GM10266 (cell line): ENCODE results near the gene MYH9.

Experiments
- DNase-seq: peaks from one replicate; pipeline ENCODE4 v3.0.0; 2012; ENCODE audit errors: extremely low spot score
- TF ChIP-seq, protein P1 (sequence below): IDR thresholded peaks from 2 replicates; pipeline ENCODE4 v1.5.1; 2012; ENCODE audit warnings: mild to moderate bottlenecking, low read depth; ENCODE audit not compliant: control insufficient read depth, insufficient read depth; ENCODE audit errors: missing control alignments

Gene MYH9

DNA sequence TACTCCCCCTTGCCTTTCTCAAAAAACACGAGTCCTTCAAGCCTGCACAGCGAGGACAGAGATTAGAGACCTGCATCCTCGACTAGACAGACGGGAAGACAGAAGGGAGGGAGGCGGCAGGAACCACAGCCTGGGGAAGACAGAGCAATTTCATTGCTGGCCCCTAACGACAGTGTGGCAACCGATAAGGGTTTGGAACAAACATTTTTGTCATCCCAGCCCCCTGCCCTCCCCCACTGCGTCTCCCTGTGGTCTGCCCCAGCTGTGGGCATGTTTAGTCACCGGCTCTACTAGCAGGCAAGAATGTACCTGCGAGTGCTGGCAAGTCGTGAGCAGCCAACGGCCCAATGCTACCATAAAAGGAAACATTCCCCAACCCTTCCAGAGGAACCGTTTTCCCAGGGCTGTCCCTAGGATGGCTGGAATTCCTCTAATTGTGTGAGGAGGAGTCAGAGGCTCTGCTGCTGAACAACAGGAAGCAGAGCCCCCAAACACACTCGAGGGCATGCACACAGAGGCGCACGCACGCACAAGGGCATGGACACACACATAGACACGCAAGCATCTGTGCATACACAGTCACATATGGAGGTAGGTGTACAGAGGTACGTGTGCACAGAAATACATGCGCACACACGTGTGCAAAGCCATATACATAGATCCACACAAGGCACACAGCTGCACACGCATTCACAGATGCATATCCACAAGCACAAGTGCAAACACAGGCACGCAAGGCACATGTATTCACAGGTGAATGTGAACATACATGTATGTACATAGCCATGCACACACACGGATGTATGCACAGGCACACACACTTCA lies 58.3 kb downstream of the MYH9 start:
- DNase-seq, result no peak
- TF ChIP-seq, protein P1, sequence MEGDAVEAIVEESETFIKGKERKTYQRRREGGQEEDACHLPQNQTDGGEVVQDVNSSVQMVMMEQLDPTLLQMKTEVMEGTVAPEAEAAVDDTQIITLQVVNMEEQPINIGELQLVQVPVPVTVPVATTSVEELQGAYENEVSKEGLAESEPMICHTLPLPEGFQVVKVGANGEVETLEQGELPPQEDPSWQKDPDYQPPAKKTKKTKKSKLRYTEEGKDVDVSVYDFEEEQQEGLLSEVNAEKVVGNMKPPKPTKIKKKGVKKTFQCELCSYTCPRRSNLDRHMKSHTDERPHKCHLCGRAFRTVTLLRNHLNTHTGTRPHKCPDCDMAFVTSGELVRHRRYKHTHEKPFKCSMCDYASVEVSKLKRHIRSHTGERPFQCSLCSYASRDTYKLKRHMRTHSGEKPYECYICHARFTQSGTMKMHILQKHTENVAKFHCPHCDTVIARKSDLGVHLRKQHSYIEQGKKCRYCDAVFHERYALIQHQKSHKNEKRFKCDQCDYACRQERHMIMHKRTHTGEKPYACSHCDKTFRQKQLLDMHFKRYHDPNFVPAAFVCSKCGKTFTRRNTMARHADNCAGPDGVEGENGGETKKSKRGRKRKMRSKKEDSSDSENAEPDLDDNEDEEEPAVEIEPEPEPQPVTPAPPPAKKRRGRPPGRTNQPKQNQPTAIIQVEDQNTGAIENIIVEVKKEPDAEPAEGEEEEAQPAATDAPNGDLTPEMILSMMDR, result no peak

DNA sequence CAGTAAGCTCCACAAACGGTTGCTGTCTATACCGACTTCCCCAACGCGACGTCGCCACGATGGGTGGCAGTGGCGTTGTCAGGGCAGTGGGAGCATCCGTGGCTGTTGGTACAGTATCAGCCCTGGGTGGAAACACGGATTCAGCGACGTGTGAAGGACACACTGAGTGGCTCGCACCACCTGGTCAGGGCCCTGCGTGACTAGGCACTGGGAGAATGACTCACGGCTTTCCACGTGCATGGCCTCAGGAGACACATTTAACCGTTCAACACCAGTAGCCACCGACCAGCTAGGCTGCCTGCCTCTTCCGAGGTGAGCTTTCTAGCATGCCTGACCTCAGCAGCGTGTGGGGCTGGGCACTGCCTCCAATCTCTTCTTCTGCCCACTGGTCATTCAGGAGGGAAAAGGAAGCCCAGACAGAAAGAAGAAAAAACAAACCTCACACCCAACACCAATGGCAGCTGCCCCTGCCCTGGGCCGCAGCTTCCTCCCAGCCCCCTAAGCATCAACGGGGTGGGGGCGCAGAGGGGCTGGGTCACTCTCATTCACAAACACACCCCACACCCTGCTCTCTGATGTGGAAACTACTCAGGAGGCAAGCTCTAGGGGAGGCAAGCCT lies 59.0 kb downstream of the MYH9 start:
- TF ChIP-seq, protein P1, result no peak

DNA sequence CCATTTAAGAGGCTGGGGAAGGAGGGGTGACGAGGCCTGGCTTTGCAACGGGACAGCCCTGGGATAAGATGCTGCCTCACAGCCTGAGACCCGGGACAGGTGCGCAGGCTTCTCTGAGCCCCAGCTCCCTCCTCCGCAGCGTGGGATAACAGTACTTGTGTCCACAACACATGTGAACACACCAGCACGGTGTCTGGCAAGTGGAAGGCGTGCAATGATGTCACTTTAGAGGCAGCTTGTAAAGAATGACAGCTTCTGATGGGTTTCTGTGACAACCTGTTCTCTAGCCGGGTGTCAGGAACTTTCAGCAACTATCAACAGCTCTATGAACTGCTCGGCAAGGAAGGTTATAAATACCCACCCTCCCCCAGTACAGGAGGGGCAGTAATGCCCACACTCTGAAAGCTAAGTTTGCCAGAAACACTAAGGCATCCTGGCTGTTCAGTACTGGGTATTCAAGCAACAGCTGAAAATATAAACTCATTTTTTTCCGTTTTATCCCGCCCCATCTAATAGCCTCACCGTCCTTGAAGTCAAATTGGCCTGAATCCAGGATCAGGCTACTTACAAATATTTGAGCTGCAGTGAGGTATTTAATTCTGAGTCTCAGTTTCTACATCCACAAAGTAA lies 59.7 kb downstream of the MYH9 start:
- DNase-seq, result no peak
- TF ChIP-seq, protein P1, result no peak

More for the DNA sequence above, 59.0 kb downstream of the MYH9 start:
- DNase-seq, result no peak

DNA sequence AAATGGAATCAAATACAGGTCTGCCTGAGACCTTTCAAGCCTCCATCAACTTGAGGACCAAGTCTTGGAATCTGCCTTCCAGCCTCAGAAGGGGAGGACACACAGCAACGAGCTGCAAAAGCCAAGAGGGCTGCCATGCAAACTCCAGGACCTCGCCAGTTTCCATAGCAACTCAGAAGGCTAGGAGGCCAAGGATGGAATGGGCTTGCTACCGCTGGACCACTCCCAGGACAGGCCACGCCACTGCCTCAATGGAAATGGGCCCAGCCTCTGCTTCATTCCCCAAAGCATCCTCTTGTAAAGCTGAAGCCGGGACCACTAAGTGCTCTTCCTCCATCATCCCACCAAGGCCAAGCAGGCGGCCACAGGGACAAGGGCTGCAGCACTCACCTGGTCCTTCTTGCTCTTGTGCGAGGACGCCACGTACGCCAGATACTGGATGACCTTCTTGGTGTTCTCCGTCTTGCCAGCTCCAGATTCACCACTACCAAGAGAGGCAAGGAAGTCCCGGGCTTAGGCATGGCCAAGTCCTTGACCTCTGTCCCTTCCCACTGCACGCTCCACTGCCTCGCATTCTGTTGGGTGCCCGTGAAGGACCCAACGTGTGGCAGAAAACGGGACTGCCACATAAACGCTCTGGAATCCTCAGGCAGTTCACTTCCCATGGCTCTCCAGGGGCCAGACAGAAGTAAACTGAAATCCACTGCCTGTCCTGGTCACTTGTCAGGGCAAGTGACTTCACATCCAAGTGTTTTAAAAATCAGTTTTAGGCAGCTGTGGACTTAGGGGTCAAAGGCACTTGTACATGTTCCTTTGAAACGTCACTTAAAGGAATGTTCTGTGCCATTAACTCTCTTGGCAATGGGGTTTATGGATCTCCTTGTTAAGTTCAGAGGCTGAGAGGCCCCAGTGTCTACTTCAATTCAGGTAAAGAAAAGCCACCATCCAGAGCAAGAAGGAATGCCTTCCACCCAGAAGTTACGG lies 61.3 kb downstream of the MYH9 start:
- TF ChIP-seq, protein P1, result no peak

DNA sequence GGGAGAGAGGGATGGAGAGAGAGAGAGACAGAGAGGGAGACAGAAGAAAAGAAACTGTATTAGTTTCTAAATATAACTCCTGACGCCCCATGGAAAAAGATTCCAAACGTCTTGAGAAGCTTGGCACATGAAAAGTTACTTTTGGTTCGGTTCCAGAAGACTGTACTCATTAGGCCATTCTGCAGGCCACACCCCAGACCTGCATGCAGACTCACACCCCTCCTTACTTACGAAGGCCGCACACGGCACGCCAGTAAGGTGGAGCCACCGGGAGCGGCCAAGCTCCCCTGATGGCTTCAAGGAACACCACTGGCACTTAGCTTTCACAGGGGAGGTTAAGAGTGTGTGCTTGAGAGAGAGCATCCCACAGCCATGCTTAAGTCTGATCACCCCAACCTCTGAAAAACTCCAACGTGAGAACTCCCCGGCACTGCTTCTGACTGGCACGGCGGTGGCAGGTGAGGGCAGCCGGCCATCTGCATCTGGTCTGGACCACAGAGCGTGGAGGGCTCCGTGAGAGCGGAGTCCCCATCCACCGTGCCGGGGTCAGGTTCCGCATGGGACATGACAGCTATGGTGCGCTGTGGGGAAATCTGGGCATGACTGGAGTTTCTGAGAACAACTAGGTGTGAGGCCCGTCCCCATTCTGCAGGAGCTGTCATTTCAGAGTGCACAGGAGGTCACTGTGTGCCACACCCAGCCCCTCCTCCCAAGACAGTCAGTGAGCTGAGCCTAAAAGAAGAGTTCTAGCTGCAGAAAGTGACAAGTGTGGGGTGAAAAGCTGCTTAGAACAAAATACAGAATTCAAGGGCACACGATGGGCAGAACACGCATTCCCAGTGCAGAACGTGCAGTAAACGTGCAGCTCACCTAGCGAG lies 62.4 kb downstream of the MYH9 start:
- TF ChIP-seq, protein P1, result no peak

More for the DNA sequence above, 61.3 kb downstream of the MYH9 start:
- DNase-seq, result no peak

DNA sequence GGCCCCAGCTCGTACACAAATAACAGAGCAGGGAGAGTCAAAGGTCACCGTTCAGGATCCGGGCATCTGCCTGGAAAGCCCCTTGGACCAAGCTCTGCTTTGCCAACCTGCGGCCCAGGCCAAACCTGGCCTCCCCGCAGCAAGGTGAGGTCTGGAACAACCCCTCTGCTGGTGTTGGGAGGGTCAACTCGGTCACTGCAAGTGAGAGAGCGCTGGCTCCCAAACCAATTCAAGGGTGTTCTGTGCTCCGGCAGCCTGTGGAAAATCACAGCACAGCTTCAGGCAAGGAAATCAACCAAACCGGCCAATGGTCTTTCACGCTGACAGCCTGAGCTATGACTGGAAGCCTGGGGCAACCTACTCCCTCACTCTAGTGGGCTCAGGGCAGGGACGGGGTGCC lies 63.4 kb downstream of the MYH9 start:
- TF ChIP-seq, protein P1, result no peak
- DNase-seq, result no peak

More for the DNA sequence above, 62.4 kb downstream of the MYH9 start:
- DNase-seq, result no peak
